ENCODE results near the gene CCDC60.

DNA sequence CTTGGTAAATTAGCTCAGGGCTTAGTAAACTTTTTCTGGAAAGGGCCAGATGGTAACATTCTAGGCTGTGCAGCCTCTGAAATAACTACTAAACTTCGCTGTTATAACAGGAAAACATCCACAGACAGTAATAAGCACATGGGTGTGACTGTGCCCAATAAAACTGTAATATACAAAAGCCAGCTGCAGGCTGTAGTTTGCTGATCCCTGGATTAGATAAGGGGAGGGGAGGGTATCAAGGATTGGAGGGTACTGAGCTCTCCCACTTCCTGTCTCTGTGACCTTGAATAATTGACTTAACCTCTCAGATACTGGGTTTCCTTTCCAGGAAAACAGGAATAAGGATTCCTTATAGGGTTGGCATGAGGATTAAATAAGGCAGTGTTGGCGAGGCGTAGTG is 81.2 kb downstream of the CCDC60 start:
- TF ChIP-seq, protein P1, sequence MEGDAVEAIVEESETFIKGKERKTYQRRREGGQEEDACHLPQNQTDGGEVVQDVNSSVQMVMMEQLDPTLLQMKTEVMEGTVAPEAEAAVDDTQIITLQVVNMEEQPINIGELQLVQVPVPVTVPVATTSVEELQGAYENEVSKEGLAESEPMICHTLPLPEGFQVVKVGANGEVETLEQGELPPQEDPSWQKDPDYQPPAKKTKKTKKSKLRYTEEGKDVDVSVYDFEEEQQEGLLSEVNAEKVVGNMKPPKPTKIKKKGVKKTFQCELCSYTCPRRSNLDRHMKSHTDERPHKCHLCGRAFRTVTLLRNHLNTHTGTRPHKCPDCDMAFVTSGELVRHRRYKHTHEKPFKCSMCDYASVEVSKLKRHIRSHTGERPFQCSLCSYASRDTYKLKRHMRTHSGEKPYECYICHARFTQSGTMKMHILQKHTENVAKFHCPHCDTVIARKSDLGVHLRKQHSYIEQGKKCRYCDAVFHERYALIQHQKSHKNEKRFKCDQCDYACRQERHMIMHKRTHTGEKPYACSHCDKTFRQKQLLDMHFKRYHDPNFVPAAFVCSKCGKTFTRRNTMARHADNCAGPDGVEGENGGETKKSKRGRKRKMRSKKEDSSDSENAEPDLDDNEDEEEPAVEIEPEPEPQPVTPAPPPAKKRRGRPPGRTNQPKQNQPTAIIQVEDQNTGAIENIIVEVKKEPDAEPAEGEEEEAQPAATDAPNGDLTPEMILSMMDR (conservative IDR thresholded peaks at IDR 0.05; ENCODE audit: low read depth, low read length): no peak
- no peak for TF ChIP-seq EZH2 (IDR thresholded peaks at IDR 0.05; ENCODE audit: borderline replicate concordance, low read depth, low read length, poor library complexity, severe bottlenecking)

Data from A673 (cell line).